CD4-positive, alpha-beta T cell treated with Interleukin-6 for 4 hours (primary cell): ENCODE measurements around the gene ATP23.

Experiments used
- DNase-seq: peaks from one replicate; pipeline ENCODE4 v3.0.0-alpha.2; 2020; ENCODE audit warnings: mixed read lengths

Gene ATP23

GRCh38 chr12:57909056-57909455, 32.3 kb upstream of the ATP23 start:
- no peak for DNase-seq

- DNase-seq = no peak
These were observed 31.8 kb upstream of the ATP23 start for GRCh38 chr12:57909611-57910010.

GRCh38 chr12:57918147-57918546, 23.2 kb upstream of the ATP23 start:
- DNase-seq = no peak

DNA sequence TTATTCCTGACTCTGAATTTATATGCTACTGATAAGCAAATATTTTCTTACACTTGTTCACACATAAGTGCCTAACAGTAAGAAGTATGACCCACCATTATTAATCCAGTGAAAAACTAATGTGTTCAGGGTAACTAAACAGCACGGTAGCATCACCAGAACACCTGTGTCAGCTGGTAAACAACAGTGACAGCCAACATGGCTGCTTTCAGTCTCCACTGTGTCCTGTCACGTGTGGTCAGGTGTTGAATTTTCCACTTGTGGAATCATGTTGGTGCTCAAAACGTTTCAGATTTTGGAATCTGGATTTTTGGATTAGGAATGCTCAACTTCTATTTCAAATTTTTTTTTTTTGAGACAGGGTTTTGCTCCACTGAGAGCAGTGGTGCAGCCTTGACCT, 14.3 kb upstream of the ATP23 start:
- no peak for DNase-seq

DNA sequence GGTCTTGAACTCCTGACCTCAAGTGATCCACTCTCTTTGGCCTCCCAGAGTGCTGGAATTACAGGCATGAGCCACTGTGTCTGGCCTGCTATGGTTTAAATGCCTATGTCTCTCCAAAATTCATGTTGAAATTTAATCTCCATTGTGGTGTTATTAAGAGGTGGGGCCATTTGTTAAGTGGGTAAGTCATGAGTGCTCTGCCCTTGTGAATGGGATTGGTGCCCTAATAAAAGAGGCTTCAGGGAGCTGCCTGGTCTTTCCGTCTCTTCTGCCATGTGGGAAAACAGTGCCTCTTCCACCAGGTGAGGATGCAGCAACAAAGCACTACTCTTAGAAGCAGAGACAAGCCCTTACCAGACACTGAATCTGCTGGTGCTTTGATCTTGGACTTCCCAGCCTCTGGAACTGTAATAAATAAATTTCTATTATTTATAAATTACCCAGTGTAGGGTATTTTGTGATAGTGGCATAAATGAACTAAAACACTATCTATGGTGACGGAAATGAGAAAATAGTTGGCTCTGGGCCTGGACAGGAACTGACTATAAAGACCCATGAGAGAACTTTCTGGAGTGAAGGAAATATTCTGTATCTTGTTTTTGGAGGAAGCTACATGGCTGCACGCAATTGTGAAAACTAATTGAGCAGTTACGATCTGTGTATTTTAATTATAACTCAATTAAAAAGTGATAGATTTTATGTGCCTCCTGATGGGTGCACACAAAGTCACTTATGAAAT, 12.1 kb upstream of the ATP23 start:
- no peak for DNase-seq

GRCh38 chr12:57934819-57935218, 6.5 kb upstream of the ATP23 start:
- no peak for DNase-seq

DNA sequence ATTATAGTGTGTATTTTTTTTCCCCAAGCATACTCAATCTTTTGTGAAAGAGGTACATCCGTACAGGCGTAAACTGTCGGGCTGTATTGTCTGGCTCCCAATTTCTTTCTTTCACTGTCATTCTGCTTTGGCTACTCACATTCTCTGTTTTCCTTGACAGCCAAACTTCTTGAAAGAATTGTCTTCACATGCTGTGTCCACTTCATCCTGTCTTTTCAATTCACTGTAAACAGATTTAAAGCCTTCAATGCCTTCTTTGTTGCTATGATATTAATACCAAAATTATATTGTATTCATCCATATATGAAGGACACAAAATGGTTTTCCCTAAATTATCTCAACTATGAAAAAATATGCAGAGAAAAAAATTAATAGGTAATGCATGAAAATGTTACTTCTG, 6.0 kb upstream of the ATP23 start:
- no peak for DNase-seq

DNA sequence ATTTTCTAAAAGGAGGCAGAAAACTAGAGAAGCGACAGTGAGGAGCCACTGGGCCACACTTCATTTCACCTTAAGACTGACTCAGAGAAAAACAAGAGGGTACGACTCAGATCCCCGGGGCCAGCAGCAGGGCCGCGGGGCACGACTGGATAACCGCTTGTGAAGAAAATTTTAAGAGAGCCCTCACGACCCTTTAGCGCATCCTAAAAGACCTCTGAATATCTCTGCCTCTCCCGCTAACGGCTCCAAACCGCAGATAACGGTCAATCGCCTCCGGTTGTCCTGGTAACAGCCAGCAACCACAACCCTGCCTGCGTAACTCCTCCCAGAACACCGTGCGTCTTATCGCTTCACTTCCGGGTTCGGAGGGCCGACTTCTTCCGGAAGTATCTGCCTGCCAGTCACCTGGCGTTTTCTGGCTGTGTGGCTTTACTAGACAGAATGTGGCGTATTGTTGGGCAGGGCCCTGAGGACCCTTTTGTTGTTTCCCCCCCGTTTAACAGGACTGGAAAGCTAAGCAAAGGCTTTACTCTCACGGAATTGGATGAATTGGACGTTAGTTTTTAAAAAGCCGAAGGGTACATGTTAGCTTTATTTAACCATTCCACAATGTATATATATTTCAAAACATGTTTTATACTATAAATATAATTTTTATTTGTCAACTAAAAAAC, 5.4 kb upstream of the ATP23 start:
- peak; percentile 90 for DNase-seq

- no peak for DNase-seq
These were observed 4.9 kb upstream of the ATP23 start for GRCh38 chr12:57936513-57936883.

- no peak for DNase-seq
These were observed 2.1 kb upstream of the ATP23 start for GRCh38 chr12:57939291-57939690.

GRCh38 chr12:57940052-57940914, 1.1 kb upstream of the ATP23 start:
- DNase-seq = no peak

GRCh38 chr12:57940915-57941164, 527 bp upstream of the ATP23 start:
- DNase-seq = no peak

DNA sequence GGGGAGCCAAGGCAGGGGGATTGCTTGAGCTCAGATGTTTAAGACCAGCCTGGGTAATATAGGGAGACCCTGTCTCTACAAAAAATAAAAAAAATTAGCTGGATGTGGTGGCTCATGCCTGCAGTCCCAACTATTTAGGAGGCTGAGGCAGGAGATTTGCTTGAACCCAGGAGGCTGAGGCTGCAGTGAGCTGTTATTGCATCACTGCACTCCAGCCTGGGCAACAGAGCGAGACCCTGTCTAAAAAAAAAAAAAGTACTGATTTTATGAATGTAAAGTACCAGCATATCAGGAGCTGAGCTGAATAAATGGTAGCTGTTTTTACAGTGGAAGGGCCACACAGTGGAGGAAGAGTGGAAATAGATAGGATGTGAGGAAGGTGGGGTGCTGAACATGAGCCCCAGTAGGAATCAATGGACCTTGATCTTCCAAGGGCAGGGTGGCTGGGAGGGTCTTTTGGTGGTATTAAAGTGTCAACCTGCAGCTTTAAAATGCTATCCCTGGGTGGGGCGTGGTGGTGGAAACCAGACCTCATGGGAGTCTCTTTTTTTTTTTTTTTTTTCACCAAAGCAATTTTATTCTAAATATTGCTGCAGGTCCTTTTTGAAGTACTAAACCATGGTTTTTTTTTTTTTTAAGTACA, 2.2 kb downstream of the ATP23 start:
- DNase-seq = no peak

- no peak for DNase-seq
These were observed 3.1 kb downstream of the ATP23 start for GRCh38 chr12:57944313-57945023.

DNA sequence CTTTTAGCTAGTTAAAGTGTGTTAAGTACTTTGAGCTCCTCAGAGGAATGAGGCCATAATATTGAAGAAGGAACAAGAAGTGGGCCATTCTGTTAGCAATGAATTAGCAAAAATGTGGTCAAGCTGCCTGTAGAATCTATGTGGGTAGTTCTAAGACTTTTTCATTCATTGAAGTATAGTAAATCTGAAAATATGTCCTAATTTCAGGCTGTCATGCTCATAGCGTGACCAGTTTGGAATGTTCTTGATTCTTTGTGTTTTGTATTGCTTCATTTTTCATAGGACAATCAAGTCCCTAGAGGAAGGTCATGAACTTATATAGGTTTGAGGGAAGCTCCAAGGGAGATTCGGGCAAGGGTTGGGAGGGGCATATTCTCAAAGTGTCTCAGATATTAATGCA, 11.4 kb downstream of the ATP23 start:
- DNase-seq = no peak

DNA sequence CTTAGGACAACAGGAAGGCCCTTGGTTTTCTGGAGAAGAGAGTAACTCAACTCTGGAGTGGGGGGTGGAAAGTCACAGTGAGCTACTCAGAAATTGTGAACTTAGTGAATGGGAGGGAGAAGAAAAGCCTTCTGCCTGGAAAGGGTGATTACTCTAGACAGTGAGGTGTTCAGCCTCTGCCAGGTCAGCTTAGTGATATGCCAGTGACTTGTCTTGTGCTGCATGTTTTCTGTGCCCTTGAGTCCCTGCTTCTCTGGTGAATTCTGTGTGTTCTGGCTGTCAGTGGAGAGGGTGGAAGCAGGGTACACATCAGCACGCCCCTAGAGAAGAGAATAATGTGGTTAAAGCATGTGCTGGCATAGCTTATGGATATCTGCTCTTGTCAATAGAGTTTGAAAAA, 13.4 kb downstream of the ATP23 start:
- no peak for DNase-seq

DNA sequence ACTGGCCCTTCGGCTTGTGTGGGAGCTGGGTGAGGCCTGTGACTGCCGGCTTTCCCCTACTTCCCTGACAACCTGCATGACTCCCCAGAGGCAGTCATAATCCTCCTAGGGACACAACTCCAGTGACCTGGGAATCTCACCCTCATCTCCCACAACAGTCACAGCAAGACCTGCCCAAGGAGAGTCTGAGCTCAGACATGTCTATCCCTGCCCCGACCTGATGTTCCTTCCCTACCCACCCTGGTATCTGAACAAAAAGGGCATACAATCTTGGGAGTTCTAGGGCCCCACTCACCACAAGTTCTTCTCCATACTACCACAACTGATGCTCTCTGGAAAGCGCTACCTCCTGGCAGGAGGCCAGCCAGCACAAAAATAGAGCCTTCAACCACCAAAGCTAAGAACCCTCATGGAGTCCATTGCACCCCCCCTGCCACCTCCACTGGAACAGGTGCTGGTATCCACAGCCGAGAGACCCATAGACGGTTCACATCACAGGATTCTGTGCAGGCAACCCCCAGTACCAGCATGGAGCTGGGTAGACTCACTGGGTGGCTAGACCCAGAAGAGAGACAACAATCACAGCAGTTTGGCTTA, 16.8 kb downstream of the ATP23 start:
- no peak for DNase-seq

- DNase-seq = no peak
These were observed 23.1 kb downstream of the ATP23 start for GRCh38 chr12:57964421-57964820.

DNA sequence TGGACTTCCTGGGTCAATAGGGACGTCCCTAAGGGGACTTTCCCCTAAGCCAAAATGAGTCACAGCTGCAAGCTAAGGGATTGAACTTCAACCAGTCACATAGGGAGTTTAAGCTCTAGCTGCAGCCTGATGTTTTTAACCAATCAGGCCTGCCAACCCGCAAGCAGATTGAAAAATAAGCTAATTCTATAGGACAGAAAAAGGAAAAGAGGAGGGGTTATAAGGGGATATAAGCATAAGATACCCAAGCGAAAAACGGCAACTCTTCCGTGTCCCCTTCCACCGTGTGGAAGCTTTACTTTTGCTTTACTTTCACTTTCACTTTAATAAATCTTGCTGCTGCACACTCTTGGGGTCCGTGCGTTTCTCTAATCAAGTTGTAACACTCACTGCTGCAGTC, 24.4 kb downstream of the ATP23 start:
- DNase-seq = no peak

- DNase-seq = no peak
These were observed 25.2 kb downstream of the ATP23 start for GRCh38 chr12:57966536-57966935.

DNA sequence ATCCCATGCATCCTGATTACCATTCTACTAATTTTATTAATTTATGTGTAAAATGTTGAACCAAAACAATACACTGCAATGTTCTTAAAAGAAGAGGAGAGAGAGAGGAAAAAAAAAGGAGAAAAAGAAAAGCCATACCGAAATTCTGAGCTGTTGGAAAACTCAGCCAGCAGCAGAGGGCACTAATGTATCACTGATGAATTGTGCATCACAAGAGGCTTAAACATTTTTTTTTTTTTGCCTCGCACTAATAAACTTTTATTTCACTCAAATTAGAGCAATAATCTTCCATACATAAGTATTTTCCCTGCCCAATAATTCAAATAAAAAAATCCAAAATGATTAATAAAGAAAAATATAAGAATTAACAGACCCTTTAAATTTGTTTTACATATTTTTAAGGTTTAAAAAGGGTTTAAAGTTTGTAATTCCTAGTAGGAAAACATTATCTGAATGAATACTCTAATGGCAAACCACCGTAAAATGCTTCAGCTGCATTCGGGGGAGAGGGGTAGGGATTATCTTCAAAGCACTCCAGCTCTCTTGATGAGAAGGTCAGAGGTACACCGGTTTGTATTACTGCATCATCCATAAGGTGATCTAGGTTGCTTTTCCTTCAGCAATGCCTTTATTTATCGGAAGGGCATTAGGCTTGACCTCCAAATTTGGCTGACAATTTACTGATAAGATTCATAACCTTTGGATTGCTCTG, 41.9 kb downstream of the ATP23 start:
- DNase-seq = peak; percentile 8
